HG03159 (cell line): ENCODE data around the gene TAS2R60.
"Not testable (repeated sequence)": the region's sequence is repeated elsewhere in the genome, so short reads cannot be mapped to it uniquely, and the experiment has no call there.

Source experiments
- ATAC-seq: cut with Tn5 transposase; IDR thresholded peaks from one replicate; pipeline ENCODE4 v1.9.1; 2021; ENCODE audit warnings: mild to moderate bottlenecking, moderate library complexity; ENCODE audit not compliant: unreplicated experiment

The TAS2R60 gene, protein sequence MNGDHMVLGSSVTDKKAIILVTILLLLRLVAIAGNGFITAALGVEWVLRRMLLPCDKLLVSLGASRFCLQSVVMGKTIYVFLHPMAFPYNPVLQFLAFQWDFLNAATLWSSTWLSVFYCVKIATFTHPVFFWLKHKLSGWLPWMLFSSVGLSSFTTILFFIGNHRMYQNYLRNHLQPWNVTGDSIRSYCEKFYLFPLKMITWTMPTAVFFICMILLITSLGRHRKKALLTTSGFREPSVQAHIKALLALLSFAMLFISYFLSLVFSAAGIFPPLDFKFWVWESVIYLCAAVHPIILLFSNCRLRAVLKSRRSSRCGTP

DNA sequence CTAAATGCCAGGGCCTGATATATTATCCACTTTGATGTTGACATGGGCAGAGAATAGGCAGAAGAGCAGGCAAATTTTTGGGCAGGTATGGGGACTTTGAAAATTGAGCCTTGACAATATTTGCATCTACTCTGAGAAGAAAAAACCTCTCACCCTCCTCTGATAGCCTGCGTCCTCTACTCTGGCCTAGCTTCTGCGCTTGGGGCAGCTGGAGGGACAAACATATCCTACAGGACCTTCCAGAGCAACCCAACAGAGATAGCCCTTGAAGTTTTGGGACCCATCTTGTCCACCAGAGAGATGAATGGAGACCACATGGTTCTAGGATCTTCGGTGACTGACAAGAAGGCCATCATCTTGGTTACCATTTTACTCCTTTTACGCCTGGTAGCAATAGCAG is at the start of gene TAS2R60:
TSS of gene TAS2R60 (plus strand) at position 301 of the 400 bp plus-strand sequence. CDS start at position 301, 0 bp downstream.
- ATAC-seq = no peak

DNA sequence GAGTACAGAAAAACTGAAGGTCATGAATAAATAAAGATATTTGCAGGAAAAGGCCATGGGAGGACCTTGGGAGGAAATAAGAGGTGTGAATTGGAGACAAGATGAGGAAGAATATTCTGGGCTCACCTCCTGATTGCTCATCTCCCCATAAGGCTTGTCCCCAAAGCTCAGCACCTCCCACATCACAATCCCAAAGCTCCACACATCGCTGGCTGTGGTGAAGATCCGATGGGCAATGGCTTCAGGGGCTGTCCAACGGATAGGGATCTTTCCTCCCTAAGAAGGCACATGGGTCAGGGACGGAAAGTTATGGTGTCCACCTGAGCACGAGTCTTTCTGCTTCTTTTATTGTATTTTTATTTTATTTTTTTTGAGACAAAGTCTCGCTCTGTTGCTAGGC is 49.2 kb upstream of the TAS2R60 start:
- no peak for ATAC-seq

DNA sequence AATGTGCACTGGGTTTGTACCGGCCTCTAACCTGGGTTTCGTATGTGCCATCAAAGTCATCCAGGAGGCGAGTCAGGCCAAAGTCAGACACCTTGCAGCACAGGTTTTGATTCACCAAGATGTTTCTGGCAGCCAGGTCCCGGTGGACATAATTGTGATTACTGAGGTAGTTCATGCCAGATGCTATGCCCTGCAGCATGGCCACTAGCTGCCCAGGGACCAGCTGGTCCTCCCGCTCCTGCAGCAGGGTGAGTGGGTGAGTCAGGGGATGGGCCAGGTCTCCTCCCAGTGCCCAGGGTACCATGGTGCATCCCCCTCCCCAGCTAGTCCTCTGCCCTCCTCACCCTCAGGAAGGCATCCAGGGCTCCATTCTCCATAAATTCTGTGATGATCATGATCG is 48.5 kb upstream of the TAS2R60 start:
- no peak for ATAC-seq

DNA sequence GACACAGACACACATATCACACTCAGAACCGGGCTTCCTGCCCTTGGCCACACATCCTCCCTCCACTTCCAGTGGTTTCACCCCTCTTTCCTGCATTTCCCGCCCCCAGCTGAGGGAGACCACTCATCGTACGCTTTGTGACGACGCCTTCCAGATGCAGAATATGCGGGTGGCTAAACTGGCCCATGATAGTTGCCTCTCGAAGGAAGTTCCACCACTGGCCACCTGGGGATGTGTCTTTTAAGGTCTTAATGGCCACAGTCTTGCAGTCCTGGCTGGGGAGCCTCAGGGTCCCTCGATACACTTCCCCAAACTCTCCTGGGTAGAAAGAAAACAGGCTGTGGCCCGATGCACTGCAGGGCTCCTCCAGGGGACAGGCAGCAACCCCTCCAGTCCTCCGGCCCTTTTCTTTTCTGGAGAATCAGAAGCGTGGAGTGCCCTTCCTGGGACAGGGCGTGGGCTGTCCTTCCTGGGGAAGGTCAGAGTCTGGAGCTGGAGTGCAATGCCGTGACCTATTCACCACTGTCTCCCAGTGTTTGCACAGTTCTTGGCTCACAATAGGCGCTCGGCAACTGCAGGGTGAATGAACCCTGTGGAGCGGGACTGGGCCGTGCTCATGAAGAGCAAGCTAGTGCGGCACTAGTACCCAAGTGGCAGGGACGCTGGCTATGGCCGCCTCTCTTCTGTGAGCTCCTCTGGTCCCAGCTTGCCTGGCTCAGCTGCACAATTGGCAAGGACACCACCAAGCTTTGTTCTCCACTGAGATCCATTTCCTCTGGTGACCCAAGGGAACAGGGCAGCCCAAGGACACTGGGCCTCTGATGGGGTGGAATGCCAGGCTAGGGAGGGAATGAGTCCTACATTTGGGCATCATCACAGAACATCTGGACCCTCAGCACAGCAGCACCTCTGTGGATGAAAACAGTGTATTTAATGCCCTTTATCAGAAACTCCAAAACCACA is 47.8 kb upstream of the TAS2R60 start:
- peak; percentile 51 for ATAC-seq

DNA sequence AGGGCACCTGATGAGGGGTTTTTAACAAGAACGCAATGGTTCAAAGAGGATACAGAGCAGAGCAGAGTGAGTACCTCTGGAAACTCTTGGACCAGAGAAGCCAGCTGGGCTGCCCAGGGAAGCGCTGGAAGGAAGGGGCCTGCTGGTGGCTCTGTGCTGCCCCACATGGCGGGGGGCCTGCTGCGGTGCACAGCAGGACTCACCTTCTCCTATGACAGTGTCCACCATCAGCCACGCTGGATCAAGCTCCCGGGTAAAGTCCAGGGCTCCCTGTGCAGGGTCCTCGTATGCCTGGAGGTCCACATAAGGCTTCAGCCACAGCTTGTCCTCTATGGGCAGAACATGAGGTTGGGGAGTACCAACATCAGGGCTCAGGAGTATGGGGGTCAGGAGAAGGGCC is 47.1 kb upstream of the TAS2R60 start:
- no peak for ATAC-seq

DNA sequence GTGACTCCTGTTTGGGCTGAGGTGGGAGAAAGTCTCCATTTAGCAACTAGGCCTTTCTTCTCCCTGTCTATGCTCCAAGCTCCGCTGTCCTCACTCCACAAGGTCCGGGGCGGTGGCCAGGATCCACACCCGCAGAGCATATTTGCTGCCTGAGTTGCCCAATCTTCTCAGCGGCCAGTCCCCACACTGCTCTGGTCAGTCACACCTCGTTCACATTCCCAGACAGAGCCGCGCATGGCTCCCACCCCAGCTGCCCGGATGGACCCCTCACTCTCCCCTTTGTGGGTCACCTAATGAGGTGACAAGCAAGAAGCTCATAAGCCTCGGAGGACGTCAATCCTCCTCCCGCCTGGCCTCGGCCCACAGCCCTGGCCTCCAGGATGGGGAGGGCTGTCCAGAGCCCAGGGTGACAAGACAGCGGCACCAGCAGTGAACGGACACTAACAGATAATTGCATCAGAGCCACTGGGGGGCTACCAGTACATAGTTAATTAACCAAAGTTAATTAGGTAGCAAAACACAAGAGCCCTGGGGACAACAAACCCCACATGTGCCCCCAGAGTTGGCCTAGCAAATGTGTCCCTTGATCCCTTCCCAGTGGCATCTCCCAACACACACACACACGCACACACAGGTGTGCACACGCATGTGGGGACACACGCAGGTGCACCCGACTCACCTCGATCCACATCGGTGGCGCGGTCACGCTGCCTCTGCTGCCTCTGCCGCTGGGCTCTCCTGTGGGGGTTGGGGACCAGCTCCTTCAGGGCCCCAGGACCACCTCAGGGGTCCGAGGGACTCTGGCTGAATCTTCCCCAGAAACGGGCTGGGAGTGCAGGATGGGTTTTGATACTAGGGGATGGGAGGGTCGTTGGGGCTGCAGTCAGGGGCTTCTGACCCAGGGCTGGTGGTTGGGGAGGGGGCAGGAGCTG is 46.4 kb upstream of the TAS2R60 start:
- ATAC-seq = no peak

DNA sequence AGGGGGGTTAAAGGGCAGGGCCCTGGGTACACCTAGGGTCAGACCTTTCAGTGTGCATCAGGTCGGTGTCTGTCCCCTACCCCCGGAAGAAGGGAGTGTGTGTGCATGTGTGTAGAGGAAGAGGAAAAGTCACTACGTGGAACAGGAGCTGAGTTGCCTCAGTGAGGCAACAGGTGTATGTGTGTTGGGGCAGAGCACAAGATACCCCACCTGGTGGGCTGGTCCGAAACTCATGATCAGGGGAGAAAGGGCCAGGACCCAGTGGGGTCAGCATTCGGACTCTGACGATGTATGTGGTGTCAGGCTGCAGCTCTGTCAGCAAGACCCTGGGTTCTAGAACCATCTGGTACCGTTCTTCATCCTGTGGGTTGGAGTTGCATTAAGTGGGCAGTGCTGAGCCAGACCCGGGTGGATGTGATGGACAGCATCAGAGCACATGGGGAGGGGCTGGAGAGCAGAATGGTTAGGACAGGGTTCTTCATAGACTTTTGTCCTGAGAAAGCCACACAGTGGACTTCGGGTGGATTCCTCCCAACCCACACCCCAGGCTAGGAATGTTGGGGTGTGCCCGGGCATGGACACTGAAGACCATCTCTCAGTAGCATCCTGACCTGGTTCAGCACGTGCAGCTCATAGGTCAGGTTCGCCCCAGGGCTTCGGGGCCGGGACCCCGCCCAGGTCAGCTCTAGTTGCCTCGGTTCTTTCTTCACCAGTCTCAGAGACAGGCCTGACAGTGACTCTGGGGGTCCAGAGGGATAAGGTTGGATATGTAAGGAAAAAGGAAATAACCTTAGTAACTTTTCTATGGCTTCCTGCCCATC is 45.3 kb upstream of the TAS2R60 start:
- ATAC-seq = no peak

DNA sequence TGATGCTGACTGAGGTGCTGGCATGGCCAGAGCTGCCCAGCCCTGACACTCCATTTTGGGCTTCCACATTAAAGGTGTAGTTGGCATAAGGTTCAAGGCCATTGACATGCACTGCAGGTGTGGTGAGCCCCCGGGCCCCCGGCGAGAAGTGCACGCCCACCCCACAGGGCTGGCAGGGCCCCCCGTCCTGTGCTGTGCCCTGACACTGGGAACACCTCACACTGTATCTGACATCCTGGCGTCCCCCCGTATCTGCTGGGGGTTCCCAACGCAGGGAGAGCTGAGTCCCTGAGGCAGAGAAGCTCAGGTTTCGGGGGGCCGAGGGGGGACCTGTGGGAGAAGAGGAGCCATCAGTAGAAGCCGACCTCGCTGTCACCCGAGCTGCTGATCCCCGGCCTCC is 44.6 kb upstream of the TAS2R60 start:
- no peak for ATAC-seq

DNA sequence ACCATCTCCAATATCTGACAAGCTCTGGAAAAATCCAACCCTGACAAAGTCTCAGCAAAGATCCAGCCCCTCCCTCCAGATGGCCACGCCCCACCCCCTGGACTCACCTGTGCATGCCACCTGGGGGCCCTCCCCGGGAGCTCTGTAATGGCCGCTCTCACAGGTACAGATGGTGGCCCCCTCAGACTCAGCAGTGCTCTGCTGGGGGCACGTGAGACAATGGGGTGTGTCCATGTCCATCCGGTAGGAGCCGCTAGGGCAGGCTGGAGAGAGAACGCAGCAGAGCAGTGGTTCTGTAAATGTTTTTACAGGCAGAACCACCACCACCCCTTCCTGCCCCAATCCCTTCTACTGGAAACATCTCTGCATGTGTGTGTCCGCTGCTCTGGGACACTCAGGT is 44.1 kb upstream of the TAS2R60 start:
- no peak for ATAC-seq

DNA sequence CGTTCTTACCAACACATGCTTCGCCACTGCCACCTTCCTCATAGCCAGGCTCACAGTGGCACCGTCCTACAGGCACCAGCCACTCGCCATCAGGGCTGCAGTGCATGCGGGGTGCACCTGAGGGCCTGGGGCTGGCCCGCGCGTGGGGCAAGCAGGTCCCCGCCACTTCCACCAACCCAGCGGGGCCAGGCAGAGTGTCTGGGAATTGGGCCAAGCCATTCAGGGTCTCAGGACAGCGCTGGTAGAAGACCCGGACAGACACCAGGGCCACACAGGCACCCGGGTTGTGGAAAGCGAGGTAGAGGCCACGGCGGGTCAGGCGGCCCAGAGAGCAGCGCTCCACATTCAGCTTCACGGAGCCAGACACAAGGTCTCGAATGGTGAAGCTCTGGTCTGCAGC is 43.6 kb upstream of the TAS2R60 start:
- no peak for ATAC-seq

DNA sequence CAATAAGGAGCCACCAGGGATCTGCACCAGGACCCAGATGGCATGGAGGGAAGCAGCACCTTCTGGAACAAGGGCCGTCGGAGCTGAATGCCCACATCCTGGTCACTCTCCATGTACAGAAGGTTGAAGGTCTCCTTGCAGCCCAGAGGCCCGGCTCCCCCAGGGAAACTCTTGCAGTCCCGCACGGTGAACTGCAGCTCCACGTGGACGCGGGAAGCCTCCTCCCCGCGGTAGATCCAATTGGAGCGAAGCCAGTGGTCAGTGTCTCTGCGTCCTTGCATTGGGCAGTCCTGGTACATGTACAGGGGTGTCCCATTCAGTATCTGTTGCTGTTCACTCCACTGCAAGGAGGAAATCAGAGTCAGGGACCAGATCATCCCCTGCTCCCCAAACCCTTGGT is 42.0 kb upstream of the TAS2R60 start:
- no peak for ATAC-seq

DNA sequence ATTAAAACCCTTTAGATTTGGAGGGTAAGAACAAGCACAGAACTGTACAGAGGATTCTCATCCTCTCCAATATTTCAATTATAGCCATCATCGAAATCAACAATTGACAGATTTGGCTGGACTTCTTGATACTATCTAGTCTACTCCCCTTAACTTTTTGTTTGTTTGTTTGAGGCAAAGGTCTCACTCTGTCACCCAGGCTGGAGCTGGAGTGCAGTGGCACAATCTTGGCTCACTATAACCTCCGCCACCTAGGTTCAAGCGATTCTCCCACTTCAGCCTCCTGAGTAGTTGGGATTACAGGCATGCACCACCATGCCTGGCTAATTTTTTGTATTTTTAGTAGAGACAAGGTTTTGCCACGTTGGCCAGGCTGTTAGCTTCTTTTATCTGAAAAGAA is 41.0 kb upstream of the TAS2R60 start:
- not testable (repeated sequence) for ATAC-seq

DNA sequence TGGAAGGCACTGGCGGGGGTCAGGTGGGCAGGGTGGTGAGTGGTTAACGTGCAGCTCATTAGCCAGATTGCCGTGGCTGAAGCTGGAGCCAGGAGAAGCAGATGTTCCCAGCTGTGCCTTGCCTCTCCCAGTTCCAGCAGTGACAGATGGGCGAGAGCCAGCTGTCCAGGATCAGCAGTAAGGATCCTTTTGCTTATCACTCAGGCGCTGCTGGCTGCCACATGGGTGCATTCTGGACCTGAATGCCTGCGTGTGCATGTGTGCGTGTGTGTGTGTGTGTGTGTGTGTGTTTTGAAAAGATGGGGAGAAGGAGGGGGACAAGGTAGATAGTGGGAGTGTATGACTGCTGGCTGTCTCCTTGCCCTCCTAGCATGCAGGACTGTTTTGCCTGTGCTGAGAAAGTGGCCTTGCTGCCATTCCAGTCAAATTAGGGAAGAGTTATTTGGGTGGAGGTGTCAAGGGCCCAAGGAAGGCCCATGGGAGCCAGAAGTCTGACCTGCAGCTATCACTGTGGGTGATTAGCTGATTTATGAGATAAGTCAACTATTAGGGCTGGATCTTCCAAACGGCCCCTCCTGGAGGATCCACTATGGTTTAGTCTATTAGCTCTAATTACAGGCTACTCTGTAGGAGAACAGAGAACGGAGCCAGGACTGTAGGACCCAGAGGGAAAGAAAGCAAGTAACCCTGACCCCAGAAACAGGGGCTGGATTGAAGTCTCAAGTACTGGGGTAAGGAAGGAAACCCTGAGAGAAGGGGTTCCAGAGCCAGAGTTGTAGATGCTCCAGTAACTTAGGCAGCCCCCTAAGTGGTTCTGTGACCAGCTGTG is 37.9 kb upstream of the TAS2R60 start:
- ATAC-seq = no peak

DNA sequence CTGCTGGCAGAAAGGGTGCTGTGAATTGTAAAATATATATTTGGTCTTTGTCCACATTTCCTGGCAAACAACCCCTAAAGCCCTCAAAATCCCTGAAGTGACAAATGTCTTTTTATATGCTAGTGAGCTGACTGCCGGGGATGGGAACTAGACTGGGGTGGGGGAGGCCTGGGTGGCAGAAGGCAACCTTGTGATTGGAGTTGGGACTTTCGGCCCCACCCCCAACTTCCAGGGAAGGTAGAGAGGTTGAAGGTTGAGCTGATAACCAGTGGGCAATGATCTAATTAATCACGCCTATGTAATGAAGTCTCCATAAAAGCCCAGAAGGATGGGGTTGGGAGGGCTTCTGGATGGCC is 37.3 kb upstream of the TAS2R60 start:
- no peak for ATAC-seq

DNA sequence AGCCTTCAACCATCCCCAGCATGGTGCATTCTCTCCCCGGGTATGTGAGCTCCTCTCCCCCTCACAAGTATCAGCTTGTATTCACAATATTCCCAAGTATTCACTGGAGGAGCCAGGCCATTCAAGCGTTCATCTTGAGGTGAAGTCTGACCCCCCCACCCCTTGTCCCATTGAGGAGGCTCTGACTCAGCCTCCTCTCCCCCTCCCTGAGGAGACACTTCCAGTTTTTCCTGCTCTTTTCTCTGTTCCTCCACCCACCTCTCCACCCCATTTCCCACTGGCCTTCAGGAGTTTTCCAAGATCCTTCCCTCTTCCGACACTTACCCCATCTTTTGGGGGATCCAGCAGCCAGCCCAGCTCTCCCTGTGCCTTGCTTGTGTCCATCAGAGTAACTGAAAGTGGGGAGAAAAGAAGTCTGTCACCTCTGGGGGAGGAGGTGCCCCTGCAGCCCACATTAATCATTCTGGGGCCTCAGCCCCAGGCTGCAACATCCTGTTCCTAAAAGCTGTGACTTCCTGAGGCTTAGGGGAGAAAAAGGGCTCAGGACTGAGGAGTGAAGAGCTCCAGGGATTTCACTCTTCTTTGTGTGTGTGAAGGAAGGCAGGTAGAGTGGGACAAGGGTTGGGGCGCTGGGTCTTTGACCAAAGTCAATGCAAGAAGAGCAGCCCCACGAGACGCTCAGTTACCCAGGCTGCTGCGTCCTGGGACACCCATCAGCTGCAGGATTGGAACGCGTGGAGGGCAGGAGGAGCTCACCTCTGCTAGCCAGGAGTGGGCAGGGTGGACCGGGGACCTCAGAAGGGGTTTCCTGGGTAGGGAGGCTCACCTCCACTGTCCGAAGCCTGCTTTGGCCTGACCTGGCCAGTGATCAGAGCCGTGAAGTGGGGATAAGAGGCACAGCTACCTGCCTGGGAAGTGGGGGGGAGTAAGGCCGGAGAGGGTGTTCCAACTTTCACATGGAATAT is 35.7 kb upstream of the TAS2R60 start:
- ATAC-seq = no peak

DNA sequence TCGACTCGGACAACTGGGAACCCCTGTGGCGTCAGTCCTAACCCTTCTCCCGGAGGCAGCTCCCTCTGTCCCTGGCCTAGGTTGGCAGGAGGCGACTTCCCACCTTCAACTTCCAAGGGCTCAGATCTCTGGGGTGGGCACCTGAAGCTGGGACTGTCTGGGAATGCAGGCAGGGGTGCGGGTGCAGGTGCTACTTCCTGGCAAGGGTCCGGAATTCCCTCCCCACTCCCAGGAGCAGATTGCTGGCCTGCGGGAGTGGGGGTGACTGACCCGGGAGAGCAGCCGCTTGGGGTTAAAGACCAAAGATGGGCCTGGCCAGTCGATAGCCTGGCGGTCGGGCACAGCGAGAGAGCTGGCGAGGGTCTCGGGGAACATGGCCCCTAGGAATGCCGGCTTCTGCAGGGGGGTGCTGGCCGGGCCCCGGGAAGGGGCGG is 35.0 kb upstream of the TAS2R60 start:
- no peak for ATAC-seq

DNA sequence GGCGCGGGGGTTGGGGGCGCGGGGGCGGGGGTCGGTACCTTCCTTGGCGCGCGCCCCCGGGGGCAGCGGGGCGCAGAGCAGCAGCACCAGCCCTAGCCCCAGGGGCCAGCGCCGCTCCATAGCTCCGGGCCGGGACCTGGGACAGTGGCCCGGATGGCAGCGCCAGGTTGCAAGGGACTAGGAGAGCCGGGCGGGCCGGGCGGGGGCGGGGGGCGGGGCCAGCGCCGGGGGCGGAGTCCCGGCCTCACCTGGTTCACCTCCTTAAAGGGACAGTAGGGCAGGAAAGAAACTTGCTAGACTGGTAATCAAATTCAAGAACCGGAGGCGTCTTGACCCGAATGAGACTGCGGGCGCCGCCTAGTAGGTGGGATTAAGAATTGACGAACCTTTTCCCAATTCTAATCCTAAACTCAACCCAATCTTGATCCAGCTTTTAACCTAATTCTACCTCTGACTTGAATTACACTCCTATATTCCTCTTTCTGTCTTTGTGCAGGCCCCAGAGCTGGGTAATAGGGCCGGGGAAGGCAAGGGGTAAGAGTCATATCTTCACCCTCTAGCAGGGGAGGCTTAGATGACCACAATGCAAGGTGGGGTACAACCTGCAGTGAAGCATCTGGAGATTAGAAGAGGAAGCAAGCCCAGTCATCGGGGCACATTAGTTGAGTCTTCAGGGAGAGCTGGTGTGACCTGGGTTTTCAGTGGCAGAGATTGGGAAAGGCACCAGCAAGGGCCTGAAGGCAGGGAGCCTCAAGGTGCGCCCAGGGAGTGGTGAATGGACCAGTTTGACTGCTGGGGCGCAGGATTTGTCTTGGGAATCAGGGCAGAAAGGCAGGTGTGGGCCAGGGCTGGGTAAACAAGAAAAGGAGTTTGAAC is 34.3 kb upstream of the TAS2R60 start, which contains the start of gene EPHA1:
TSS of gene EPHA1 (minus strand) at position 171 of the 876 bp plus-strand sequence. CDS start at position 120, 51 bp downstream.
- no peak for ATAC-seq
